Fibroblast of lung (primary cell): ENCODE measurements around the gene EBF3. TPM values are rescaled to one million over a fixed set of nuclear protein-coding genes. Genes with fewer than 3 reads are reported as not detected.

Experiments used
- DNase-seq, 2 donors: peaks; one replicate each; pipeline versions ENCODE4 v3.0.0 to v3.0.0-alpha.2; 2010; ENCODE audit warnings: low read depth in 2 of 2
- H2AFZ ChIP-seq: 2 replicates; pipeline ENCODE4 v1.5.1; 2012; ENCODE audit warnings: low read length, control low read depth, inconsistent platforms
- H3K27ac ChIP-seq: 2 replicates; pipeline ENCODE4 v1.5.1; 2011; ENCODE audit warnings: low read length, control low read depth; ENCODE audit not compliant: insufficient read depth
- H3K27me3 ChIP-seq: 2 replicates; pipeline ENCODE4 v1.5.1; 2011; ENCODE audit warnings: mild to moderate bottlenecking, low read length; ENCODE audit not compliant: control insufficient read depth, insufficient read depth
- H3K36me3 ChIP-seq: 2 replicates; pipeline ENCODE4 v1.5.1; 2011; ENCODE audit warnings: low read length; ENCODE audit not compliant: control insufficient read depth, insufficient read depth
- H3K4me1 ChIP-seq: 2 replicates; pipeline ENCODE4 v1.5.1; 2011; ENCODE audit warnings: low read length; ENCODE audit not compliant: control insufficient read depth, insufficient read depth; ENCODE audit errors: extremely low read depth
- H3K4me2 ChIP-seq: 2 replicates; pipeline ENCODE4 v1.5.1; 2011; ENCODE audit warnings: low read length, control low read depth; ENCODE audit not compliant: insufficient read depth; ENCODE audit errors: extremely low read depth
- H3K4me3 ChIP-seq, 4 experiments: fragments of 200-600 bp in 1 of 4; sonication (generic) in 1 of 4; replicated peaks in 1 of 4; 2 replicates each; pipeline ENCODE4 v1.5.1; 2011 to 2016; ENCODE audit warnings: low read length in 4 of 4, low read depth in 3 of 4, mild to moderate bottlenecking in 3 of 4, control low read depth in 2 of 4, inconsistent platforms in 1 of 4, mixed read lengths in 1 of 4; ENCODE audit not compliant: insufficient read depth in 1 of 4; ENCODE audit errors: control extremely low read depth in 1 of 4
- H3K79me2 ChIP-seq: 2 replicates; pipeline ENCODE4 v1.5.1; 2012; ENCODE audit warnings: mild to moderate bottlenecking, low read length, inconsistent platforms; ENCODE audit not compliant: control insufficient read depth, insufficient read depth
- H3K9ac ChIP-seq: 2 replicates; pipeline ENCODE4 v1.5.1; 2011; ENCODE audit warnings: mild to moderate bottlenecking, low read length, control low read depth; ENCODE audit not compliant: insufficient read depth
- H3K9me3 ChIP-seq: 2 replicates; pipeline ENCODE4 v1.5.1; 2012; ENCODE audit warnings: low read depth, low read length; ENCODE audit not compliant: control insufficient read depth, insufficient read depth
- H4K20me1 ChIP-seq: 2 replicates; pipeline ENCODE4 v1.5.1; 2011; ENCODE audit warnings: low read length; ENCODE audit not compliant: control insufficient read depth, insufficient read depth; ENCODE audit errors: extremely low read depth
- CTCF ChIP-seq, 2 donors: IDR thresholded peaks in 1 of 2; conservative IDR thresholded peaks in 1 of 2; 1 replicate in 1 of 2; 2 replicates in 1 of 2; pipeline ENCODE4 v1.5.1; 2011 to 2012; ENCODE audit warnings: low read length in 2 of 2, control low read depth in 1 of 2, inconsistent platforms in 1 of 2, low read depth in 1 of 2, mild to moderate bottlenecking in 1 of 2
- EZH2 ChIP-seq: IDR thresholded peaks from 2 replicates; pipeline ENCODE4 v1.5.1; 2012; ENCODE audit warnings: low read length, control low read depth, mild to moderate bottlenecking; ENCODE audit errors: missing control alignments
- polyA plus RNA-seq, 2 donors: library from polyadenylated mRNA; depleted of rRNA in 1 of 2; stranded (reverse) in 1 of 2; unstranded in 1 of 2; fragments of >200 nt; gene quantifications; 2 replicates each; pipeline ENCODE4 v1.2.1, GENCODE V29; 2011 to 2012; ENCODE audit warnings: missing spikeins in 1 of 2
- total RNA-seq: library from RNA; depleted of rRNA; stranded (reverse); fragments of >200 nt; gene quantifications from 2 replicates; pipeline ENCODE4 v1.2.1, GENCODE V29; 2014

EBF3 gene
- total and polyA plus RNA-seq, 2 donors (not counting 1 experiment from before 2014, with no cell fraction given): 0.12 to 0.17 TPM

- Histone ChIP-seq H3K4me2 (no peak overlapping the region), H3K79me2 (no peaks in the 10 kb centered on the region), H4K20me1 (no peaks in the 10 kb centered on the region), H2AFZ (no peak overlapping the region), H3K4me1 (no peaks in the 10 kb centered on the region), H3K27me3 (no peaks in the 10 kb centered on the region), H3K36me3 (no peaks in the 10 kb centered on the region), H3K9ac (no peak overlapping the region), H3K9me3 (no peaks in the 10 kb centered on the region), H3K27ac (no peak overlapping the region), H3K4me3 (no peak overlapping the region)
- DNase-seq: no peak
- TF ChIP-seq CTCF (conservative IDR thresholded peaks at IDR 0.05 in 1 of 2, IDR thresholded peaks at IDR 0.05 in 1 of 2; ENCODE audit: low read depth in 1 of 2, low read length in 2 of 2) (no peak), EZH2 (no peak)
These were observed 54.4 kb downstream of the EBF3 start for GRCh38 chr10:129909531-129910256.

GRCh38 chr10:129909080-129909479 is 55.0 kb downstream of the EBF3 start:
- no peak for DNase-seq
- Histone ChIP-seq H4K20me1 (no peaks in the 10 kb centered on the region), H3K9me3 (no peaks in the 10 kb centered on the region), H3K4me3 (no peak overlapping the region), H3K4me2 (no peak overlapping the region), H3K36me3 (no peaks in the 10 kb centered on the region), H3K27ac (no peak overlapping the region), H3K4me1 (no peaks in the 10 kb centered on the region), H3K79me2 (no peaks in the 10 kb centered on the region), H3K27me3 (no peaks in the 10 kb centered on the region), H2AFZ (no peak overlapping the region), H3K9ac (no peak overlapping the region)
- TF ChIP-seq CTCF (conservative IDR thresholded peaks at IDR 0.05 in 1 of 2, IDR thresholded peaks at IDR 0.05 in 1 of 2; ENCODE audit: low read depth in 1 of 2, low read length in 2 of 2): no peak
- TF ChIP-seq EZH2: no peak

- Histone ChIP-seq H4K20me1 (no peaks in the 10 kb centered on the region), H3K79me2 (no peaks in the 10 kb centered on the region), H3K4me2 (no peak overlapping the region), H3K4me3 (no peak overlapping the region), H3K27me3 (no peaks in the 10 kb centered on the region), H3K36me3 (no peaks in the 10 kb centered on the region), H3K4me1 (no peaks in the 10 kb centered on the region), H3K9me3 (no peaks in the 10 kb centered on the region), H3K9ac (no peak overlapping the region), H2AFZ (no peak overlapping the region), H3K27ac (no peak overlapping the region)
- DNase-seq: no peak
- TF ChIP-seq EZH2 (no peak), CTCF (conservative IDR thresholded peaks at IDR 0.05 in 1 of 2, IDR thresholded peaks at IDR 0.05 in 1 of 2; ENCODE audit: low read depth in 1 of 2, low read length in 2 of 2) (no peak)
These were observed 55.7 kb downstream of the EBF3 start for GRCh38 chr10:129908406-129908805.
